Activated CD4-positive, CD25-positive, alpha-beta regulatory T cell (primary cell): ENCODE measurements around the gene MRPS23.

Experiments used
- DNase-seq, 4 experiments: peaks; one replicate each; lab custom pipeline; 2025; lab: John Stamatoyannopoulos, UW

Gene MRPS23

GRCh38 chr17:57879437-57880085, 29.7 kb upstream of the MRPS23 start:
- no peak for DNase-seq

DNA sequence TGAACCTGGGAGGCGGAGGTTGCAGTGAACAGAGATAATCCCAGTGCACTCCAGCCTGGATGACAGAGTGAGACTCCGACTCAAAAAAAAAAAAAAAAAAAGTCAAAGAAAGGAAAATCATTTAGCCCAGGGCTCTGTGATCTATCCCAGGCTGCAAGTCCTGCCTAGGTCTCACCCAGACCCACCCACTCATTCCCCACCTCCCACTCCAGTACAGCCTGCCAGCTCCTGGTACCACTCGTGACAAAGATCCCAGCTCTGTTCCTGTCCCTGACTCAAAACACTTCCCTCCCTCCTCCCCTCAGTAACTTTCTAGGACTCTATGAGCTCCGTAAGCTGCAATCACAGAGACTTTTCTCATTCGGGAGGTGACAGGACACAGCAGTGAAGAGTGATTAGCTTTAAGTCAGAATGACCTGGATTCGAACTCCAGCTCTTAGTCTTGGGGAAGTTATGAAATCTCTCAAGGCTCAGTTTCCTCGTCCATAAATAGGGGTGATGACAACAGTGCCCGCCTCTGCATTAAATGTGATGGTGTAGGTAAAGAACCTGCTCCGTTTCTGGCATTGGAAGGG, 28.0 kb upstream of the MRPS23 start:
- DNase-seq, result no peak

- DNase-seq, result no peak
Measured at GRCh38 chr17:57876866-57877237, 27.0 kb upstream of the MRPS23 start.

DNA sequence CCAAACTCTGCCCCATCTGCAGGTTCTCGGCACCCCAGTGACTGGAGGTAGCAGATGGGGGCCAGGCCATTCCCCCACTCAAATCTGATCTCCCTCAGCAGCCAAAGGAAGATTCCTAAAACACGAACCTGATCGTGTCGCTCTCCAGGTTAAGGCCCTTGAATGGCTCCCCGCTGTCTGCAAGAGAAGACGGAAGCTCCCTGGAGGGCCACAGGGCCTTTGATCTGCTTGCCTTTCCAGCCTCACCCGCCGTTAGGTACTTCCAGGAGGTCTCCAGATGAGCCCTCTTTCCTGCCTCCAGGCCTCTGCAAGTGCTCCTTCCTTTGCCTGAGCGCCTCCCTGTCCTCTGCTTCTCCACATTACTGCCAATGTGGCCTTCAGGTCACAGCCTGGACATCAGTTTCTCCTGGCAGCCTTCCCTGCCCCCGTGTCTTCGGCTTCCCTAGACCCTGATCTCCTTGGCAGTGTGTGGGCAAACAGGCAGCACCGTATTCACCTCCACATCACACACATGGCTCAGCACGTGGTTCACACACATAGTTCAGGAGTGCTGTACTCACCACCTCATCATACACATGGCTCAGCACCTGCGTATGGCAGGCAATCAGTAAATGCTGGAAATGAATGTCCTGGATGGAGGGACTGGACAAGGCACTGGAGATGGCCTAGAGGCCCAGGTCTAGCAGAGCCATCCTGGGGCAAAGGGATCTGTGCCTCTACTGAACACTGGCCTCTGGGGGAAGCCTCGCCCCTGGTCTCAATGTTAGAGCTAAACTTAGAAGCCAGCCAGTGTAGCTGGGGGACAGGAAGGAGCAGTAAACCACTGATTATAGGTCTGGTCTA, 26.4 kb upstream of the MRPS23 start:
- DNase-seq, result no peak

DNA sequence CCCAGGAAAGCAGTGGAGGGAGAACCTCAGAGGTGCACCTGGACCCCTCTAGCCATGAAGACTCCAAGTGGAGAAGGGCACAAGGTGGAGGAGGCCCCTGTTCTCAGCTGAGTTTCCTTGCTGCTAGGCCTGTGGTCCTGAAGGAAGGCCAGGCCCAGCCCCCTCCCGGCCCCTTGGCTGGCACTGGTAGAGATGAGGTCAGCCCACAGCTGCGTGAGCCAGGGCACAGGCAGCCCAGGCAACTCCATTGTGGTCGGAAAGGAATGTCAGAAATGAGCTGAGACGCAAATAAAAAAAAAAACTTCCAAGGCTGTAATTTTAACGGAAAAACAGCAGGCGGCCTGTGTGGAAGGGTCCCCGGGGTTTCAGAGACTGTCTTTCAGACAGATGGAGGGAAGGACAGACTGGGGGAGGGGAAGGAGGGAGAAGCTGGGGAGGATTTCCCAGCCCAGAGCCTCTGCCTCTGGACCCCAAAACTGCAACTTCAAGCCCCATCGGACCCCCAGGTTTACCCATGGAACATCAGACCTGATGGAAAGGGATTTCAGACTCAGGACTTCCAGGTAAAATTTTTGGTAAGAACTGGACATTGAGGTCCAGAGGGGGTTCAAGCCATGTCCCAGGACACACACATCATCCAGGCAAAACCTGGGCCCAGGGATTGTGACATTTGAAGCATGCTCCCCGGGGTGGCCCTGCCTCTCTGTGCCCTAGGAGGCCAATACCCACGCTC, 25.6 kb upstream of the MRPS23 start:
- DNase-seq, result no peak

DNA sequence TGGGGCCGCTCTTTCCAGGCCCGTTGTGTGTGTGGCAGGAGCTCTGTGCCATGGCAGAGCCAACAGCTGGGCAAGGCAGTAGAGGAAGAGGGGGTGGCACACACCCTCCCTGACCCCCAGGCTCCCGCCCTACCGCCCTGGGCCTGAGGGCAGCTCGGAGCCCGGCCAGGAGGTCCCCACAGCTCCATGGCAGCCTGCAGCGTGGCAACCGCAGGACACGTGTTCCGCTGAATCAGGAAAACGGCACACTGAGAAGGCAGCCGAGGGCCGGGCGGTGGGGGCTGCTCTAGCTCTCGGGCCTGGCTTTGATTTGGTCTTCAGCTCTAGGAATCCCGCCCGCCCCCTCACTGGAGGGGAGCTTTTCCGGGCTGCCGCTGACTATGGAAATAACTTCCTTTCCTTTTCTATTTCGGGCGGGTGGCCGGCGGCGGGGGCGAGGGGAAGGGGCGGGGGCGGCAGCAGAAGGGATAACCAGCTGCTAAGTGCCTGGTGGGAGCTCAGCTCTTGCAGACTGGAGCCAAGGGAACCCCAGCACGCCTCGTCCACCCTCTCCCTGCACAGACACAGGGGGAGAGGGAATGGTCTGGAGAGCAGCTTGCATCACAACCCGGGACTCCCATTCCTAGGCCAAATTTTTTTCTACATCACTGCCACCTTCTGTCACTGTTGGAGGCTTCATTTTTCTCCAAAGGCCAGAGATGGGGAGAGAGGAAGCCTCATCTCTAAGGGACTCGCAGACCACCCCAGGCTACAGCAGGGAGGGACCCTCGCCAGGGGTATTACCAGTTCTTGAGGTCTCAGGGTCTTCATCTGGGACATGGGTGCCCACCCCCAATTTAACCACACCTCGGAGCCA, 24.8 kb upstream of the MRPS23 start:
- no peak for DNase-seq

DNA sequence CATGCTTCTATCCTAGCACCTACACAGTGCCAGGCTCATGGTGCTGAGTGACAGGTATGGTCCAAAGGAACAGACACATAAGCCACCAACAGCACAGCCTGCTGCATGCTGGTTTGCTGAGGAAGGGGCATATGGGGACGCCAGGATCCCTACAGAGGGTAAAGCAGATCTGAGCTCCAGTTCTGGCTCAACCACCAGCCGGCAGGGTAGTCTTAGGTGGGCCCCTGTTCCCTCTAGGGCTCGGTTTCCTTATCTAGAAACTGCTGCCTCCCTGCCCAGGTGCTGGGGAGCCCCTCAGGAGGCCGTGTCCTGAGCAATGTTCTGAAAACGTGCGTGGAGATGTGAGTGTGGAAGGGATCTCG, 24.2 kb upstream of the MRPS23 start:
- no peak for DNase-seq

DNA sequence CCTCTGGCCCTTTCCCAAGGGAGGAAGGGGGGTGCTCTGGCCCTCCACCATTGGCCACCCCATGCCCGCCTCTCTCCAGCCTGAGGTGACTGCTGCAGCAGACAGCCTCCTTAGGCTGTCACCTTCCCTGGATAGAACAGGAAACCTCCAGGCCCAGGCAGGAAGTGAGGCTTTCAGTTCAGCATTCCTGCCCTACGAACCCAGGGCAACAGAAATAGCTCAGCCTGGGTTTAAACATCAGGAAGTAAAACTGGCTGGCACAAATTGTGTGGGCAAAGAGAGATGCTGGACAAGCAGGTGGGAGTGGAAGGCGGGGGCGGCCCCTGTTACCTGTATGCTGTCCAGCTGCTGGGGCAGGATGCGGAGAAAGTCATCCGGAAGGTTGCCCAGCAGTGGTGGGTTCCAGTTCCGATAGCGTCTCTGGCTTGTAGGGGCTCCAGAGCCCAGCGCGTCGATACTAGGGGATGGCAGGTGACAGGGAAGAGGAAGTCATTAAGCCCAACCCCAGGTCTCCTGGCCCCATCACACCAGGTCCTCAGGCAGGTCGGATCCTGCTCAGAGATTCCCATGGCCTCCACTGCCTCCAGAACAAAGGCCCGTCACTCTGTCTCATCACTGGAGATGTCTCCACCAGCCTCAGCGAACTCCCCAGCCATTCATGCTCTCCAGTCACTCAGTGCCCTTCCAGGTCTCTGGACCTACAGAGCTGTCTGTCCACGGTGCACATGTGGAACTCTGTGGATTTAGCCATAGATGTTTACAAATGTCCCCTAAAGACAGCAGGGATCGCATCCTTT, 23.6 kb upstream of the MRPS23 start:
- no peak for DNase-seq

- DNase-seq, result no peak
Measured at GRCh38 chr17:57872536-57872935, 22.7 kb upstream of the MRPS23 start.

GRCh38 chr17:57871863-57872262, 22.0 kb upstream of the MRPS23 start:
- no peak for DNase-seq

GRCh38 chr17:57871155-57871554, 21.3 kb upstream of the MRPS23 start:
- no peak for DNase-seq

- DNase-seq, result no peak
Measured at GRCh38 chr17:57870283-57870635, 20.4 kb upstream of the MRPS23 start.

DNA sequence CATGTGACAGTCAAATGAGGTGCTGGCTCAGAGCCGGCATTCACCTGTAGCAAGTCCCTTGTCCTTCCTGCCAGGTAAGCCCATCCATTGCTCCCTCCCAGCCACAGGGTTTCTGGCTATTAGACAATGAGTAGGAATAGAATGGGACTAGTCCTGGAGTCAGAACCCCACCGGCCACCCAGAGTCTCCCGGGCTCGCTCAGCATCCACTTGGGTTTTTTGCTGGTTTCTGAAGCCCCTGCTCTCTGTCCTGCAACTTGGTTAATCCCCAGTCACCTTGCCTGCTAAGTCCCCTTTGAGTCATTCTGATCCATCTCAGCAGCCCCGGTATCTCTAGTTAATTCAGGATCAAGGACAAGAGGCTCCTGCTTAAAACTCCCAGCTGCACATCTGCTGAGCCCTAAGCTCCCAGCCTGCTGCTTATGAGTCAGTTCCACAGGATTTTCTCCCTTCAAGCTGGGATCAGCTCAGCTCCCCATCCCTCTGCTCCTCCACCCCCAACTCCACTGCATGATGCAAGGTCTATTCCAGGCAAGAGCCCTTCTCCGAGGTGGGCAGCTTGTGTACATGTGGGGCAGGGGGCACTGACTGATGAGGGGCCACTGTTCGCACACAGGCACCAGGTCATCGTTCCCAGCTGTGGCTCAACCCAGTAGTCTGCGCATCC, 19.9 kb upstream of the MRPS23 start:
- DNase-seq, result no peak

GRCh38 chr17:57868910-57869616, 19.2 kb upstream of the MRPS23 start:
- no peak for DNase-seq

DNA sequence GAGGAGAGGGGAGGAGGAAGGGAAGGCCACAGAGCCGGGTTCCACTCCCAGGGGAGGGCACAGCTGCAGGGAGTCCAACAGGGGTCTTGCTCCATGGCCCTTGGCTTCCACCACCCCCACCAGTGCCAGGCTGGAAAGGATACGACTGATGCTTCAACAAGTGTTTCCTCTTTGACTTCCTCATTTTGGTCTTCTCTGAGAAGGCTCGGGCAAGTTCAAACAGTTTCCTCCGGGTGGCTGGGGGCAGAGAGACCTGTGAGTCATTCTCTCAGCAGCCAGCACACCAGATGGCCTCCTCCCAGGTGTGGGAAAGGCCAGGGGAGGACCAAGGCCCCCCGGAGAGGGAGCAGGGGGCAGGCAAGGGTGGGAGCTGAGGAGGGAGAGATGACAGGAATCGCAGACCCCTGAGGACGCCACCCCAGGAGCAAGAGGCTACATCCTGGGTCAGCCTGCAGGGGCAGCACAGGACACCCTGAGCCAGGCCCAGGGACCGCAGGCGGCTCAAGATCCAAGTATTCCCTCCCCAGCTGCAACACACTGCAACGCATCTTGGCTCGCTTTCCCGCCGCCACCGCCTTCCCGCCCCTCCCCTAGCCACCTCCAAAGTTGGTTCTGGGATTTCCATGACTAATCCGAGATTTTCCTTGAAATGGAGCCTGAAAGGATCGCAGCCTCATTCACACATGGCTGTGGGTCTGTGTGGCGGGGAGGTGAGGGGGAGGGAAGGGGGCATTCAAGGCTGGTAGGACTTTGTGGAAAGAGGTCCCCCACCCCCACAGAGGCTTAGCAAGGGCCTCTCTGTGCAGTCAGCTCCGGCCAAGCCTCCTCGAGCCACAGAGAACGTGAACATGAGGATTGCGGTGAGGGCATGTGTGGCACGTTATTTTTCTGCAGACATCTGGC, 18.4 kb upstream of the MRPS23 start:
- DNase-seq, result no peak

GRCh38 chr17:57867126-57867525, 17.3 kb upstream of the MRPS23 start:
- DNase-seq, result no peak

DNA sequence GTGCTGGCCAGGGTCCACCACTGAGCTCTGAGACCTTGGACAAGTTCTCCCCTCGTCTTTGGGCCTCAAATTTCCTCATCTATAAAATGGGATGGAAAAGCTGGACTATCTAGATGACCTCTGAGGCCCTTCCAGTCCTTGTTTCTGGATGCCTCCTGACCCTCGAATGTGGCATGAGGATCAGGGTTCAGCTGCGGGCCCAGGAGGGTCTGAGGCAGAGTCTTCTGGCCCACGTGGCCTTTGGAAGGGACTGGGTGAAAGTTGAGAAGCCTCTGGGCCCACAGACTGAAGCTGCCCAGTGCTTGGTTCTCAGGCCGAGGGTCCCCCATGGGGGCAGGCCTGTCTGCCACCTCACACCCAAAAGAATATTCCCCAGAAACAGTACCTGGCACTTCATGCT, 16.9 kb upstream of the MRPS23 start:
- no peak for DNase-seq

DNA sequence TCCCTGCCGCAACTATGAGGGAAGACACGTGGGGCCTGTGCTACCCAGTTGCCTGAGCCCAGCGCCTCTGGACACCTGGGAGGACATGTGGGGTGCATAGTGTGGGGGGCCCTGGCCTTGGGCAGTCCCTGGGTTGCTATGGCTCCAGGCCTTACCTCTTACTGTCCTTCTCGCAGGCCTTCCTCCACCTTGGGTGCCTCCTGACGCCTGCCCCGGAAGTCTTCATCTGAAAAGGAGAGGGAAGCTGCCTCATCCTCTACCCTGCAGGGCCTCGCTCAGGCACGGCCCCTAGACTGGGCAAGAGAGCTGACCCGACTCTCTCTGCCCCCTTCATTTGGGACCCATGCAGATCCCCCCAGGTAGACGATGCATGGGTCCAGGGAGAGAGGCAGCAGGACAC, 16.5 kb upstream of the MRPS23 start:
- no peak for DNase-seq

GRCh38 chr17:57864273-57864672, 14.4 kb upstream of the MRPS23 start:
- DNase-seq, result no peak
